ENCODE results near the gene SUCLG2.
A peak's percentile ranks its signal among the peaks of the same experiment; 100 is the strongest.

The SUCLG2 gene

GRCh38 chr3:67654099-67654843 lies at the start of gene SUCLG2:
Gene SUCLG2, minus strand, starts transcription at chr3:67654612. Its CDS starts 26 bp downstream, at chr3:67654586.
- peak; percentile 52 for DNase-seq

GRCh38 chr3:67700596-67700995 lies 46.2 kb upstream of the SUCLG2 start:
- DNase-seq: no peak

GRCh38 chr3:67699882-67700281 lies 45.5 kb upstream of the SUCLG2 start:
- no peak for DNase-seq

- no peak for DNase-seq
These were observed 38.2 kb upstream of the SUCLG2 start for GRCh38 chr3:67692621-67693020.

GRCh38 chr3:67691926-67692325 lies 37.5 kb upstream of the SUCLG2 start:
- DNase-seq: no peak

- no peak for DNase-seq
These were observed 36.8 kb upstream of the SUCLG2 start for GRCh38 chr3:67691207-67691606.

- DNase-seq: no peak
These were observed 35.4 kb upstream of the SUCLG2 start for GRCh38 chr3:67689806-67690205.

GRCh38 chr3:67688231-67688630 lies 33.8 kb upstream of the SUCLG2 start:
- no peak for DNase-seq

GRCh38 chr3:67686069-67686468 lies 31.7 kb upstream of the SUCLG2 start:
- no peak for DNase-seq

GRCh38 chr3:67685499-67685898 lies 31.1 kb upstream of the SUCLG2 start:
- DNase-seq: no peak

- DNase-seq: no peak
These were observed 29.8 kb upstream of the SUCLG2 start for GRCh38 chr3:67684211-67684610.

GRCh38 chr3:67683522-67683921 lies 29.1 kb upstream of the SUCLG2 start:
- DNase-seq: no peak

GRCh38 chr3:67678665-67679064 lies 24.3 kb upstream of the SUCLG2 start:
- no peak for DNase-seq

- DNase-seq: no peak
These were observed 19.6 kb upstream of the SUCLG2 start for GRCh38 chr3:67674055-67674454.

- no peak for DNase-seq
These were observed 8.3 kb upstream of the SUCLG2 start for GRCh38 chr3:67662733-67663132.

GRCh38 chr3:67661089-67661488 lies 6.7 kb upstream of the SUCLG2 start:
- DNase-seq: no peak

- DNase-seq: no peak
These were observed 2.8 kb upstream of the SUCLG2 start for GRCh38 chr3:67657192-67657591.

GRCh38 chr3:67656614-67657013 lies 2.2 kb upstream of the SUCLG2 start:
- no peak for DNase-seq

- no peak for DNase-seq
These were observed 1.1 kb upstream of the SUCLG2 start for GRCh38 chr3:67655364-67656121.

GRCh38 chr3:67654844-67655177 lies 399 bp upstream of the SUCLG2 start:
- DNase-seq: no peak

GRCh38 chr3:67653425-67654098 lies 850 bp downstream of the SUCLG2 start:
- no peak for DNase-seq

GRCh38 chr3:67650084-67650483 lies 4.3 kb downstream of the SUCLG2 start:
- no peak for DNase-seq

GRCh38 chr3:67649681-67650080 lies 4.7 kb downstream of the SUCLG2 start:
- DNase-seq: no peak

GRCh38 chr3:67648701-67649100 lies 5.7 kb downstream of the SUCLG2 start:
- DNase-seq: no peak
